PFSK-1 (cell line): ENCODE results near the gene SAG.

Source experiments
- POLR2AphosphoS5 ChIP-seq: IDR thresholded peaks from 2 replicates; pipeline ENCODE4 v1.6.1; 2012; ENCODE audit warnings: low read depth, mild to moderate bottlenecking, control low read depth, low read length, moderate library complexity
- TF ChIP-seq, protein P1 (sequence below), 2 experiments: IDR thresholded peaks; 2 replicates each; pipeline versions ENCODE4 v1.6.1 to v1.8.0; 2011 to 2012; ENCODE audit warnings: low read depth in 2 of 2, low read length in 2 of 2, control low read depth in 1 of 2, inconsistent platforms in 1 of 2, mild to moderate bottlenecking in 1 of 2, moderate library complexity in 1 of 2; ENCODE audit not compliant: insufficient read depth in 1 of 2

DNA sequence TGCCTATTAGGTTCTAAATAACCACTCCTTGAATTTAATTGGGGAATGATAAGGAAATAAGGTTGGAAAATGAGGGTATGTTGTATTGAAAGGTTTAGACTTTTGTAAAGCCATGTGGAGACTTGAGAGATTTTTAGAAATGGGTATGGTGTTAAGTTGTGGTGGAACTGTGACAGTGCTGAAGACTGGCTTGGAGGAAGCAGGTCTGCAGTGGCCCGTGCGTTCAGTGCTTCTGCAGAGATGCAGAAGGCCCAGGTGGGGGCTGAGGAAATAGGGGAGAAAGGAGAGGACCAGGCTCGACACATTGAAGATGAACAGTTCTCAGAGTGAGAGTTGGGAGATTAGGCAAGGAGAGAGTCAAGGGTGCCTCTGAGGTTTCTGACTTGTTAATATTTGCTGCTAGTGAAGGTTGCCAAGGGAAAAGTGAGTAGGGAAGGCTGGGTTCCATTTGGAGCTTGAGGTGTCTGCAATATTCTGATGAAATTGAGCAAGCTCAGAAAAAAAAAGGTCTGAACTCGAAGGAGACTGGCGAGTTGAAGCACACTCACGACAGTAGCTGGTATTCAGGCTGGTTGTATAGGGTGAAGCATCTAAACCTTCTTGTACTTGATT is 25.5 kb upstream of the SAG start:
- no peak for TF ChIP-seq POLR2AphosphoS5
- TF ChIP-seq, protein P1, sequence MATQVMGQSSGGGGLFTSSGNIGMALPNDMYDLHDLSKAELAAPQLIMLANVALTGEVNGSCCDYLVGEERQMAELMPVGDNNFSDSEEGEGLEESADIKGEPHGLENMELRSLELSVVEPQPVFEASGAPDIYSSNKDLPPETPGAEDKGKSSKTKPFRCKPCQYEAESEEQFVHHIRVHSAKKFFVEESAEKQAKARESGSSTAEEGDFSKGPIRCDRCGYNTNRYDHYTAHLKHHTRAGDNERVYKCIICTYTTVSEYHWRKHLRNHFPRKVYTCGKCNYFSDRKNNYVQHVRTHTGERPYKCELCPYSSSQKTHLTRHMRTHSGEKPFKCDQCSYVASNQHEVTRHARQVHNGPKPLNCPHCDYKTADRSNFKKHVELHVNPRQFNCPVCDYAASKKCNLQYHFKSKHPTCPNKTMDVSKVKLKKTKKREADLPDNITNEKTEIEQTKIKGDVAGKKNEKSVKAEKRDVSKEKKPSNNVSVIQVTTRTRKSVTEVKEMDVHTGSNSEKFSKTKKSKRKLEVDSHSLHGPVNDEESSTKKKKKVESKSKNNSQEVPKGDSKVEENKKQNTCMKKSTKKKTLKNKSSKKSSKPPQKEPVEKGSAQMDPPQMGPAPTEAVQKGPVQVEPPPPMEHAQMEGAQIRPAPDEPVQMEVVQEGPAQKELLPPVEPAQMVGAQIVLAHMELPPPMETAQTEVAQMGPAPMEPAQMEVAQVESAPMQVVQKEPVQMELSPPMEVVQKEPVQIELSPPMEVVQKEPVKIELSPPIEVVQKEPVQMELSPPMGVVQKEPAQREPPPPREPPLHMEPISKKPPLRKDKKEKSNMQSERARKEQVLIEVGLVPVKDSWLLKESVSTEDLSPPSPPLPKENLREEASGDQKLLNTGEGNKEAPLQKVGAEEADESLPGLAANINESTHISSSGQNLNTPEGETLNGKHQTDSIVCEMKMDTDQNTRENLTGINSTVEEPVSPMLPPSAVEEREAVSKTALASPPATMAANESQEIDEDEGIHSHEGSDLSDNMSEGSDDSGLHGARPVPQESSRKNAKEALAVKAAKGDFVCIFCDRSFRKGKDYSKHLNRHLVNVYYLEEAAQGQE (IDR thresholded peaks at IDR 0.05; ENCODE audit: insufficient read depth in 1 of 2, low read depth in 2 of 2, low read length in 2 of 2): no peak
